Type B pancreatic cell (in vitro differentiated cells): Measurements from ENCODE around the gene CNKSR3. TPM values are rescaled to one million over a fixed set of nuclear protein-coding genes. Genes with fewer than 3 reads are reported as not detected.

Experiments
- DNase-seq: peaks from one replicate; pipeline ENCODE4 v3.0.0; 2021; ENCODE audit warnings: mixed read lengths; ENCODE audit not compliant: unreplicated experiment; ENCODE audit errors: extremely low spot score
- H3K27ac Mint-ChIP-seq: 2 replicates; pipeline ENCODE4 v1.8.0; 2021; ENCODE audit warnings: mild to moderate bottlenecking, mixed read lengths
- H3K27me3 Mint-ChIP-seq: 2 replicates; pipeline ENCODE4 v1.8.0; 2021; ENCODE audit warnings: mixed read lengths
- H3K36me3 Mint-ChIP-seq: 2 replicates; pipeline ENCODE4 v1.8.0; 2021; ENCODE audit warnings: mixed read lengths
- H3K4me1 Mint-ChIP-seq: one replicate; pipeline ENCODE4 v1.8.0; 2021; ENCODE audit warnings: mixed read lengths; ENCODE audit not compliant: unreplicated experiment
- H3K4me3 Mint-ChIP-seq: 2 replicates; pipeline ENCODE4 v1.8.0; 2021; ENCODE audit warnings: mild to moderate bottlenecking, mixed read lengths
- H3K9me3 Mint-ChIP-seq: 2 replicates; pipeline ENCODE4 v1.8.0; 2021; ENCODE audit warnings: mixed read lengths
- total RNA-seq: library from RNA; stranded (reverse); gene quantifications from 2 replicates; pipeline ENCODE4 v1.2.1, GENCODE V29; 2021; ENCODE audit warnings: low replicate concordance
- TF ChIP-seq, protein P1 (sequence below): fragments of 200-600 bp; sonication (generic); conservative IDR thresholded peaks from 2 replicates; pipeline ENCODE4 v1.5.0; 2021; ENCODE audit warnings: antibody characterized with exemption, mild to moderate bottlenecking

Gene CNKSR3
- total RNA-seq, 1 donor from 2014 or later: 31.0 TPM

DNA sequence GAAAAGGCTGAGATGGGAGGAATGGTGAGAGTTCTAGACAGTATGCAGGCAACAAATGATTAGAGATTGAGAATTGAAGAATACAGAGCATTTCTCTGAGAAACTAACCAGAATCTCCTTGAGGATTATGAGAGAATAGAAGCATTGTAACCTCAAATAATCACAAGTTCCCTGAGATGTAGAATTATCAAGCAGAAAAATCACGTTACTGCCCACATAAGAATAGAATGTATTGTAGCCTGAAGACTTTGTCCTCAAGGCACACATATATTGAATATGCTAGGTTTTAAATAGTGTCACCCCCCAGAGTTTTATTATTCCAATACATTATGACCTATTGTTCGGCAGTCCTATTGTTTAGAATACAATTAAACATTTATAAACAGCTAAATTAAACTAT is 57.2 kb downstream of the CNKSR3 start:
- Mint-ChIP-seq H3K9me3 (no peaks in the 10 kb centered on the region), H3K4me1 (peaks cover 41% of the 10 kb centered on the region), H3K27ac (no peak overlapping the region), H3K36me3 (peaks cover 14% of the 10 kb centered on the region), H3K4me3 (no peak overlapping the region), H3K27me3 (no peaks in the 10 kb centered on the region)
- TF ChIP-seq, protein P1, sequence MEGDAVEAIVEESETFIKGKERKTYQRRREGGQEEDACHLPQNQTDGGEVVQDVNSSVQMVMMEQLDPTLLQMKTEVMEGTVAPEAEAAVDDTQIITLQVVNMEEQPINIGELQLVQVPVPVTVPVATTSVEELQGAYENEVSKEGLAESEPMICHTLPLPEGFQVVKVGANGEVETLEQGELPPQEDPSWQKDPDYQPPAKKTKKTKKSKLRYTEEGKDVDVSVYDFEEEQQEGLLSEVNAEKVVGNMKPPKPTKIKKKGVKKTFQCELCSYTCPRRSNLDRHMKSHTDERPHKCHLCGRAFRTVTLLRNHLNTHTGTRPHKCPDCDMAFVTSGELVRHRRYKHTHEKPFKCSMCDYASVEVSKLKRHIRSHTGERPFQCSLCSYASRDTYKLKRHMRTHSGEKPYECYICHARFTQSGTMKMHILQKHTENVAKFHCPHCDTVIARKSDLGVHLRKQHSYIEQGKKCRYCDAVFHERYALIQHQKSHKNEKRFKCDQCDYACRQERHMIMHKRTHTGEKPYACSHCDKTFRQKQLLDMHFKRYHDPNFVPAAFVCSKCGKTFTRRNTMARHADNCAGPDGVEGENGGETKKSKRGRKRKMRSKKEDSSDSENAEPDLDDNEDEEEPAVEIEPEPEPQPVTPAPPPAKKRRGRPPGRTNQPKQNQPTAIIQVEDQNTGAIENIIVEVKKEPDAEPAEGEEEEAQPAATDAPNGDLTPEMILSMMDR: no peak
- DNase-seq: no peak

DNA sequence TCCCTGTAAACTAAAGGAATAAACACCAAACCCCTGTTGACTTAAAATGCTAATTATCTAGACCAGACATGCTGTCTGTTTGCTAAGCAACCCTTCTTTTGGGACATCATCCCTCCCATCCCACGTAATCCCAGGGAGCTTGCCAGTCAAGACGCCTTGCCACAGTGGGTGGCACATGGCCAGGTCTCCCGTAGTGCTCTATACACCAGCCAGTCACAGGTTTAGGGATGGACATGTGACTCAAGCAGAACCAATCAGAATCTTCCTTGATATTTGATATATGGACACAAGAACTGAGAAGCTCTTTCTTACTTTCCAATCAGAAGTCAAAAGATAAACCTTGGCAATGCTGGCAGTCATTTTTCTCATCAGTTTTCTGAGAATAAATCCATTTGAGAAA is 60.0 kb downstream of the CNKSR3 start:
- peaks cover 51% of the 10 kb centered on the region for H3K4me1 Mint-ChIP-seq
- no peaks in the 10 kb centered on the region for H3K27me3 Mint-ChIP-seq
- H3K9me3 Mint-ChIP-seq: no peaks in the 10 kb centered on the region
- no peak for DNase-seq
- H3K36me3 Mint-ChIP-seq: peaks cover 25% of the 10 kb centered on the region
- no peak overlapping the region for H3K27ac Mint-ChIP-seq
- TF ChIP-seq, protein P1: no peak
- H3K4me3 Mint-ChIP-seq: no peak overlapping the region

DNA sequence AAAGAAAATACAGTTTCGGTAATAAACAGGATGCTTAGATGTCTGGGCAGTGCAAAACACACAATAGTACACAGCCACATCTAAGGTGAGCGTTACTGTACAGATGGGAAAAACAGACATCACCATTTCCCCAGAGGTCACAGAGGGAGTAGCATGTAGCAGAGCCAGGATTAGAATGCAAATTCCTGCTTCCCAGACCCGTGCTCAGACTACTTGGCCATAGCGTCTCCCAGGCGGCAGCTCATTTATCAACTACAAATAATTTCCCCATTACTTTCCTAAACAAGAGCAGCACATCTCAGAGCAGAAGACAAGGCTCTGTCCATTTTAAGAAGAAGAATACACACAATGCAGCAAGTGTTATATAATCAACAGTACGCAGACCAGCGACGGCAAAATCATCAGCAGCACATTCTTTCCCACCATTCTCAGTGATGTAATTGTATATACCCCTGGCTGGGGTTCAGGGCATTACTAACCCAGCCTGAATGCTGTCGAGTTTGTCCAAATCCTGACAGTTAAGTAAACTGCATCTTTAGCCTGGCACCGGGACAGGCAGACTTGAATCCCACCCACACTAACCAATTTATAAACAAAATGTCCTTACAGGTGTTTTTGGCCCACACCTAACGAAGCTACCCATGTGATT is 61.9 kb downstream of the CNKSR3 start:
- Mint-ChIP-seq H3K4me3 (peak overlapping the region; percentile 58), H3K4me1 (peaks cover 59% of the 10 kb centered on the region), H3K27me3 (no peaks in the 10 kb centered on the region), H3K9me3 (no peaks in the 10 kb centered on the region), H3K27ac (peak overlapping the region; percentile 69), H3K36me3 (peaks cover 32% of the 10 kb centered on the region)
- no peak for DNase-seq
- TF ChIP-seq, protein P1: peak; percentile 67

DNA sequence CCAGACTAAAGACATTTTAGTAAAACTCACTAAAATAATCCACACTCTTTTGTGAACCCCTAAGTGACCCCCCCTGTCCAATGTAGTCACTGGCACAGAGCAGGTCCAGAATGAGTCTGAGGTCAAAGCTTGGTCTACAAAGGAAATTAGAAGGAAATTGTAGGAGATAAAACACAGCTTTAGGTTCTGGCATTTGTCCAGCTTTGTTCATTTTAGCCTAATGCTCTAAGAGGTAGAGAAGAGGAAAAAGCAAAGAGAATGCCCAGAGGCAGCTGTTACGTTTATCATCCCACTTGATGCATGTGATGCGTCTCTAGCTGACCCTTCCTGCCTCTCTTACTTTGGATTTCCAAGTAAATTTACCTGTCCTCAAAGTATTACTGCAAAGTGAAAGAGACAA is 62.5 kb downstream of the CNKSR3 start:
- H3K4me3 Mint-ChIP-seq: peak overlapping the region; percentile 40
- peak overlapping the region; percentile 69 for H3K27ac Mint-ChIP-seq
- peaks cover 36% of the 10 kb centered on the region for H3K36me3 Mint-ChIP-seq
- no peaks in the 10 kb centered on the region for H3K9me3 Mint-ChIP-seq
- no peak for DNase-seq
- peaks cover 53% of the 10 kb centered on the region for H3K4me1 Mint-ChIP-seq
- TF ChIP-seq, protein P1: no peak
- H3K27me3 Mint-ChIP-seq: no peaks in the 10 kb centered on the region

DNA sequence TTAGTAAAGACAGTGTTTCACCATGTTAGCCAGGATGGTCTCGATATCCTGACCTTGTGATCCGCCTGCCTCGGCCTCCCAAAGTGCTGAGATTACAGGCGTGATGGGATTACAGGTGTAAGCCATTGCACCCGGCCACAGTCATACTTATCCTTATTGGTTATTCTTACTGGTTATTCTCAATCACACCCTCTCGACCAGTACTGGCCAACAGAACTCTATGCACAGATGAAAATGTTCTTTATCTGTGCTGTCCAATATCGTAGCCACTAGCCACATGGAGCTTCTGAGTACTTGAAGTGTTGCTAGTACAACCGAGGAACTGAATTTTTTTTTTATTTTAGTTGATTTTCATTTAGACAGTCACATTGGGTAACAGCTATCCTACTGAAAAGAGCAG is 63.5 kb downstream of the CNKSR3 start:
- H3K4me1 Mint-ChIP-seq: peaks cover 48% of the 10 kb centered on the region
- TF ChIP-seq, protein P1: no peak
- DNase-seq: no peak
- H3K9me3 Mint-ChIP-seq: no peaks in the 10 kb centered on the region
- H3K36me3 Mint-ChIP-seq: peaks cover 38% of the 10 kb centered on the region
- no peak overlapping the region for H3K4me3 Mint-ChIP-seq
- H3K27ac Mint-ChIP-seq: no peak overlapping the region
- no peaks in the 10 kb centered on the region for H3K27me3 Mint-ChIP-seq
